Body of pancreas (tissue), 4 donors: Measurements from ENCODE around the gene COG8. TPM values are rescaled to one million over a fixed set of nuclear protein-coding genes. Genes with fewer than 3 reads are reported as not detected.

Experiments
- ATAC-seq: fragments of 150-250 bp; one replicate; pipeline ENCODE4 v1.9.1; 2016
- DNase-seq, 4 donors: peaks; one replicate each; pipeline ENCODE4 v3.0.0-alpha.2; 2019
- H3K27ac ChIP-seq, 4 donors: fragments of 200-600 bp; sonication (generic); 1 replicate in 3 of 4; 2 replicates in 1 of 4; pipeline versions ENCODE4 v1.5.1 to v1.6.1; 2016 to 2019; ENCODE audit warnings: mild to moderate bottlenecking in 1 of 4, mixed read lengths in 1 of 4, moderate library complexity in 1 of 4
- H3K27me3 ChIP-seq, 2 donors: fragments of 200-600 bp; sonication (generic); one replicate each; pipeline ENCODE4 v1.6.0; 2016; ENCODE audit warnings: mild to moderate bottlenecking in 1 of 2
- H3K36me3 ChIP-seq, 2 donors: fragments of 200-600 bp; sonication (generic); replicated peaks in 1 of 2; 2 replicates each; pipeline ENCODE4 v1.5.1; 2016; ENCODE audit warnings: low read depth in 2 of 2; ENCODE audit not compliant: insufficient read depth in 1 of 2
- H3K4me1 ChIP-seq: fragments of 200-600 bp; sonication (generic); one replicate; pipeline ENCODE4 v1.6.0; 2016
- H3K4me3 ChIP-seq, 2 donors: fragments of 200-600 bp; sonication (generic); 1 replicate in 1 of 2; 2 replicates in 1 of 2; pipeline ENCODE4 v1.5.1; 2016 to 2019
- H3K9me3 ChIP-seq, 3 donors: fragments of 200-600 bp; sonication (generic); 1 replicate in 2 of 3; 2 replicates in 1 of 3; pipeline ENCODE4 v1.5.1; 2016
- POLR2A ChIP-seq, 3 donors: fragments of 450-650 bp; IDR thresholded peaks; one replicate each; pipeline ENCODE4 v1.6.1; 2016; ENCODE audit warnings: antibody characterized with exemption in 3 of 3, mild to moderate bottlenecking in 2 of 3
- WGBS, 2 donors: methylation state at CpG; one replicate each; pipeline ENCODE4 v1.1.5; 2017; 5-methylcytosine and 5-hydroxymethylcytosine counted together
- intact Hi-C: fragments of 100-400 bp; cut with DNase I; formaldehyde crosslinking; loops from one replicate; pipeline ENCODE4 v1.15.1; 2023
- total RNA-seq, 2 donors: library from RNA; depleted of rRNA; stranded (reverse); fragments of >200 nt; gene quantifications; one replicate each; pipeline ENCODE4 v1.1.0, GENCODE V29; 2016
- TF ChIP-seq, protein P1 (sequence below), 7 experiments: fragments of 450-650 bp in 4 of 7; fragments of 200-600 bp in 3 of 7; sonication (generic) in 3 of 7; IDR thresholded peaks; one replicate each; pipeline ENCODE4 v1.5.1; 2016 to 2019; ENCODE audit warnings: antibody characterized with exemption in 7 of 7

COG8 gene
- total RNA-seq, 2 donors from 2014 or later = 39.4 to 46.8 TPM

DNA sequence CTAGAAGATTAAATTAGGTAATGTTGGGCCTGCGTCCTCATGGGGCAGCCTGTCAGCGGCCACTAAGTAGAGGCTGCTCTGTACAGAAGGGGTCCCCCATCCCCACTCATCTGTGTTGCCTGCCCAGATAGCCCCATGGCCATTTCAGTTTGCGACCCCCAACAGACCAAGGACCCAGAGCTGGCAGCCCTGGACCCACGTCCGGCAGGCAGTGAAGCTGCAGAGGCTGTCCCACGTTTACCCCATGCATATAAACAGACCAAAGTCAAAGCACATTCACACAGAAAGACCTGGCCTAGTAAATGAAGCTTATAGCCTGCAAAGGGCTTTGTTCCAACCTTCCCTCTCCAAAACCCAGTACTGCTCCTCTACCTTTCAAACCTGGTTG, 13.6 kb downstream of the COG8 start:
- Histone ChIP-seq H3K27me3 (no peaks in the 10 kb centered on the region), H3K27ac (peak overlapping the region in 2 of 4 donors; percentile 51 to 54), H3K4me3 (no peak overlapping the region), H3K4me1 (peaks cover 59% of the 10 kb centered on the region), H3K36me3 (peaks cover 6 to 19% of the 10 kb centered on the region in 2 donors), H3K9me3 (no peaks in the 10 kb centered on the region)
- intact Hi-C loops = no loop called here
- 81 to 94% methylated on average over 2 to 6 of the region's 6 CpGs for WGBS, 2 donors
- TF ChIP-seq POLR2A (IDR thresholded peaks at IDR 0.05) = no peak
- TF ChIP-seq, protein P1, sequence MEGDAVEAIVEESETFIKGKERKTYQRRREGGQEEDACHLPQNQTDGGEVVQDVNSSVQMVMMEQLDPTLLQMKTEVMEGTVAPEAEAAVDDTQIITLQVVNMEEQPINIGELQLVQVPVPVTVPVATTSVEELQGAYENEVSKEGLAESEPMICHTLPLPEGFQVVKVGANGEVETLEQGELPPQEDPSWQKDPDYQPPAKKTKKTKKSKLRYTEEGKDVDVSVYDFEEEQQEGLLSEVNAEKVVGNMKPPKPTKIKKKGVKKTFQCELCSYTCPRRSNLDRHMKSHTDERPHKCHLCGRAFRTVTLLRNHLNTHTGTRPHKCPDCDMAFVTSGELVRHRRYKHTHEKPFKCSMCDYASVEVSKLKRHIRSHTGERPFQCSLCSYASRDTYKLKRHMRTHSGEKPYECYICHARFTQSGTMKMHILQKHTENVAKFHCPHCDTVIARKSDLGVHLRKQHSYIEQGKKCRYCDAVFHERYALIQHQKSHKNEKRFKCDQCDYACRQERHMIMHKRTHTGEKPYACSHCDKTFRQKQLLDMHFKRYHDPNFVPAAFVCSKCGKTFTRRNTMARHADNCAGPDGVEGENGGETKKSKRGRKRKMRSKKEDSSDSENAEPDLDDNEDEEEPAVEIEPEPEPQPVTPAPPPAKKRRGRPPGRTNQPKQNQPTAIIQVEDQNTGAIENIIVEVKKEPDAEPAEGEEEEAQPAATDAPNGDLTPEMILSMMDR (IDR thresholded peaks at IDR 0.05) = no peak
- ATAC-seq = no peak
- DNase-seq = peak in 1 of 4 donors; percentile 10

DNA sequence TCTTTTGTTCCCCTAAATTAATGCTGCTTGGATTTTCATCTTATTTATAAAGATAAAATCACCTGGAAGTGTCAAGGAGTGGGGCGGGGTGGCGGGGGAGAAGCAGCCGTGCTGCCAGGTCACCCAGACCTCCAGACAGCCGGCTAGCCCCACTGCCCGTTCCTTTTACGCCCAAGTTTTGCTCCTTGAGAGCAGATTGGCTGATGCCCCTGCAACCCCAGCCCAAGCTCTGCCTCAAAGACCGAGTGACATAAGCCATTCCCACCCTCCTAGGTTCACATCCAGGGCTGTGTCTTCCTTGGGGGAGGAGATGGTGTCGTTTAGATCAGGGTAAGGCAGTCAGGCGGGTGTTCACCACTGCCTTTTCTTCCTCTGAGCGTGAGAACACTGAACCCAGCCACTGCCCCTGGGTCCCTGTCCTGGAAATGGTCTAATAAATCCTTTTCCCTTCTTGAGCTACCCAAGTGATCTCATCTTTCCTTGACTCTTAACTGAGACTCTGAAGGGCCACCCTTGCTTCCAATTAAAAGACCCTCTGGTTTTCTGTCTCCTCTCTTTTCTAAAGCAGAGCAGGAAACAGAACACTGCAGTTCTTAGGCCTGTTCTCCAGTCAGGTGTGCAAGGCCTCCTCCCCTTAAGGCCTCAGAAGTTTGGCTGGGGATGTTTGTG, 14.6 kb downstream of the COG8 start:
- H3K9me3 ChIP-seq = no peaks in the 10 kb centered on the region
- TF ChIP-seq, protein P1 (IDR thresholded peaks at IDR 0.05) = no peak
- TF ChIP-seq POLR2A (IDR thresholded peaks at IDR 0.05) = no peak
- intact Hi-C loops = no loop called here
- H3K4me3 ChIP-seq = no peak overlapping the region
- 80 to 81% methylated on average over 8 to 10 of the region's 10 CpGs for WGBS, 2 donors
- no peaks in the 10 kb centered on the region for H3K27me3 ChIP-seq
- H3K4me1 ChIP-seq = peaks cover 57% of the 10 kb centered on the region
- peaks cover 17 to 24% of the 10 kb centered on the region in 2 donors for H3K36me3 ChIP-seq
- DNase-seq (no peak), ATAC-seq (no peak)
- H3K27ac ChIP-seq = peak overlapping the region in 1 of 4 donors; percentile 11

DNA sequence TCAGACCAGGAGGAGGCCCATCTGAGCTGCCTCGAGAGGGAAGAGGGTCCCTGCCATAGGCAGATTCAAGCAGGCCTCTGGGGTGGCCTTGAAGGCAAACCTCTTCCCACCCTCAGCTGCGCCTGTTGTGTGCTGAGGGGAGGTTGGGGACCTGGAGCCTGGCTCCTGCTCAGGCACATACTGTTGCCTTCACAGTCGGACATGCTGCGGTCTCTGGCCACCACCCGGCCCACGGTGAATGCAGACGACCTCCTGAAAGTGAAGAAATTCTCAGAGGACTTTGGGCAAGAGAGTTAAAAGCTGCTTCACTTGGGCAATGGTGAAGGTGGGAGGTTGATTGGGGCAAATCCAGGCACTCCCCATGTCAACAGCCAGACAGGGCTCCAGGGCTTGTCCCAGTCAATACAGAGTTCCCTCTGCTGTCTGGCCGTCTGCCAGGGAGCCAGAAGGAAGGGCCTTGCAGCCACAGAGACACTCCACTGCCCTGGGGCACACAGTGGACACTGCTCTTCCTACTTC, 15.3 kb downstream of the COG8 start:
- intact Hi-C loops = no loop called here
- Histone ChIP-seq H3K36me3 (peaks cover 18 to 30% of the 10 kb centered on the region in 2 donors), H3K4me3 (no peak overlapping the region), H3K27ac (peak overlapping the region in 2 of 4 donors; percentile 11 to 32), H3K4me1 (peaks cover 50% of the 10 kb centered on the region), H3K9me3 (no peaks in the 10 kb centered on the region), H3K27me3 (no peaks in the 10 kb centered on the region)
- DNase-seq = peak; percentile 58 to 71 (median 69)
- ATAC-seq = no peak
- TF ChIP-seq POLR2A (IDR thresholded peaks at IDR 0.05) = no peak
- WGBS, 2 donors = 60 to 73% methylated on average over 8 of the region's 8 CpGs

DNA sequence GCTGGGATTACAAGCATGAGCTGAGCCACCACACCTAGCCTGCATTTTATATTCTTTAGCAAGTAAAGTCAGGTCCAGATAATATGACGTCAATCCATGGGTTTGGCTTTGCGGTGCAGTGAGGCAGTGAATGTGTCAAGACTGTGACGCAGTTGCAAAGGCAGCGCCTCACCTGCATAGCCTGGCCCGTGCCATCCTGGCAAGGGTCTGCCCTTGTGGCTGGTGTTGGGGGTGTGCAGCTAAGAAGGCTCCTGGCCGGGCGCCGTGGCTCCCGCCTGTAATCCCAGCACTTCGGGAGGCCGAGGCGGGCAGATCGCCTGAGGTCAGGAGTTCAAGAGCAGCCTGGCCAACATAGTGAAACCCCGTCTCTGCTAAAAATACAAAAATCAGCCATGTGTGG, 15.9 kb downstream of the COG8 start:
- intact Hi-C loops = no loop called here
- H3K27me3 ChIP-seq = no peaks in the 10 kb centered on the region
- no peak for ATAC-seq
- no peak overlapping the region for H3K27ac ChIP-seq
- H3K9me3 ChIP-seq = no peaks in the 10 kb centered on the region
- H3K4me1 ChIP-seq = peaks cover 47% of the 10 kb centered on the region
- H3K4me3 ChIP-seq = no peak overlapping the region
- DNase-seq = no peak
- H3K36me3 ChIP-seq = peaks cover 22 to 35% of the 10 kb centered on the region in 2 donors
- TF ChIP-seq, protein P1 (IDR thresholded peaks at IDR 0.05) = no peak
- no peak for TF ChIP-seq POLR2A (IDR thresholded peaks at IDR 0.05)
- 91 to 93% methylated on average over 11 to 14 of the region's 14 CpGs for WGBS, 2 donors

DNA sequence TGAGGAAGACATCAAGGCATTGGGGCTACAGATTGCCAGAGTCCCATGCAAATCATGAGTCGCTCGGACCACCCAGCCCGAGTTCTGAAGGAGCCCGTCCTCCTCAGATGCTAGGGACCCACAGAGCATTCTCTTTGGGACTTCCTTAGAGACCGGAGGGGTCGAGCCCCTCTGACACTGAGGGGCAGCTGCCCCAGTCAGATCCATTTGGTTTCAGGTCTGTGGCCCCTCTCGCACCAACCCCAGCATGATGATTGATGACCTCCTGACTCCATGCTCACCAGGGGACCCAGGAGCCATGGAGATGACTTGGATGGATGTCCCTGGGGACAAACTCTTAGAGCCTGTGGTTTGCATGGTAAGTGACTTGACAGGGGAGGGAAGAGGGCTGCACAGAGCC, 17.0 kb downstream of the COG8 start:
- TF ChIP-seq, protein P1 (IDR thresholded peaks at IDR 0.05) = no peak
- no peak for TF ChIP-seq POLR2A (IDR thresholded peaks at IDR 0.05)
- H3K27me3 ChIP-seq = no peaks in the 10 kb centered on the region
- 40 to 94% methylated on average over 1 to 7 of the region's 7 CpGs for WGBS, 2 donors
- no peaks in the 10 kb centered on the region for H3K9me3 ChIP-seq
- H3K4me3 ChIP-seq = no peak overlapping the region
- DNase-seq (peak in 1 of 4 donors; percentile 1), ATAC-seq (no peak)
- intact Hi-C loops = no loop called here
- H3K4me1 ChIP-seq = peaks cover 41% of the 10 kb centered on the region
- no peak overlapping the region for H3K27ac ChIP-seq
- peaks cover 22 to 36% of the 10 kb centered on the region in 2 donors for H3K36me3 ChIP-seq
